Measurements from ENCODE around the gene GNG7.

GRCh38 chr19:2623798-2624197 lies 78.7 kb downstream of the GNG7 start:
- TF ChIP-seq EP300 (IDR thresholded peaks at IDR 0.05; ENCODE audit: borderline replicate concordance in 1 of 2, control insufficient read depth in 1 of 2, low read depth in 2 of 2, low read length in 2 of 2) = no peak
- TF ChIP-seq CTCF (IDR thresholded peaks at IDR 0.05 in 2 of 3, conservative IDR thresholded peaks at IDR 0.05 in 1 of 3; ENCODE audit: control insufficient read depth in 2 of 3, extremely low read depth in 1 of 3, insufficient read depth in 1 of 3, low read depth in 3 of 3, low read length in 3 of 3) = no peak
- TF ChIP-seq SREBF2 (IDR thresholded peaks at IDR 0.05; ENCODE audit: low read length) = no peak
- no peak for TF ChIP-seq RUNX3 (IDR thresholded peaks at IDR 0.05; ENCODE audit: low read length)
- TF ChIP-seq NRF1 (conservative IDR thresholded peaks at IDR 0.05; ENCODE audit: low read depth, low read length) = no peak
- TF ChIP-seq RAD21 (IDR thresholded peaks at IDR 0.05; ENCODE audit: insufficient read depth, low read depth, low read length) = no peak
- no peak for TF ChIP-seq FOXM1 (IDR thresholded peaks at IDR 0.05; ENCODE audit: low read depth, low read length)
- TF ChIP-seq POLR2A (IDR thresholded peaks at IDR 0.05; ENCODE audit: low read depth, low read length) = no peak
- TF ChIP-seq ZZZ3 (IDR thresholded peaks at IDR 0.05; ENCODE audit: control insufficient read depth, insufficient read length, low read depth) = no peak
- no peak for TF ChIP-seq MAX (IDR thresholded peaks at IDR 0.05; ENCODE audit: low read depth, low read length)
- no peak for TF ChIP-seq ATF7 (IDR thresholded peaks at IDR 0.05; ENCODE audit: low read depth)

All from GM12878 (cell line).